Prostate gland (tissue), 2 donors: ENCODE results near the gene EMP1.

Experiments used
- POLR2A ChIP-seq: fragments of 450-650 bp; IDR thresholded peaks from one replicate; pipeline ENCODE4 v1.6.1; 2016; ENCODE audit warnings: antibody characterized with exemption, mild to moderate bottlenecking
- TF ChIP-seq, protein P1 (sequence below), 4 experiments: fragments of 200-600 bp in 2 of 4; fragments of 450-650 bp in 2 of 4; sonication (generic) in 2 of 4; IDR thresholded peaks; 1 replicate in 3 of 4; 2 replicates in 1 of 4; pipeline ENCODE4 v1.5.1; 2016 to 2019; ENCODE audit warnings: antibody characterized with exemption in 4 of 4, mild to moderate bottlenecking in 2 of 4, moderate library complexity in 2 of 4

DNA sequence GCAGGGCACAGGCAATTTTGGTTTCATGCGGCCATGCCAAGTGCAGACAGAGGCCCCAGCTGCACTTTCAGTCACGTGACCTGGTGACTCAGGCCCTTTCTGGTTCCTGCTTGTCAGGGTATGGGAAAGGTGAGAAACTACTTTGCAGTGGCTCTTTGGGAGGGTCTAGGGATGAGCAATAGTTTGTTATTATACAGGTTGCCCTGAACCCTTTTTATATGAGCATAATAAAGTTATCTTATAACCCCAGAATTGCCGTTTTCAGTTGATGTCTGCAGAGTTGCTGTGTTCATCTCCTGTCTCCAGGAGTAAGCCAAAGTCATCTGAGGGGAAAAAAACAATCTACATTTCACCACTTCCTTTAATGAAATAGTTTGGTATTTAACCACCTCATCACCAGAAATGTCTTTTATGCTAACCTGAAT lies 30.9 kb upstream of the EMP1 start:
- TF ChIP-seq, protein P1, sequence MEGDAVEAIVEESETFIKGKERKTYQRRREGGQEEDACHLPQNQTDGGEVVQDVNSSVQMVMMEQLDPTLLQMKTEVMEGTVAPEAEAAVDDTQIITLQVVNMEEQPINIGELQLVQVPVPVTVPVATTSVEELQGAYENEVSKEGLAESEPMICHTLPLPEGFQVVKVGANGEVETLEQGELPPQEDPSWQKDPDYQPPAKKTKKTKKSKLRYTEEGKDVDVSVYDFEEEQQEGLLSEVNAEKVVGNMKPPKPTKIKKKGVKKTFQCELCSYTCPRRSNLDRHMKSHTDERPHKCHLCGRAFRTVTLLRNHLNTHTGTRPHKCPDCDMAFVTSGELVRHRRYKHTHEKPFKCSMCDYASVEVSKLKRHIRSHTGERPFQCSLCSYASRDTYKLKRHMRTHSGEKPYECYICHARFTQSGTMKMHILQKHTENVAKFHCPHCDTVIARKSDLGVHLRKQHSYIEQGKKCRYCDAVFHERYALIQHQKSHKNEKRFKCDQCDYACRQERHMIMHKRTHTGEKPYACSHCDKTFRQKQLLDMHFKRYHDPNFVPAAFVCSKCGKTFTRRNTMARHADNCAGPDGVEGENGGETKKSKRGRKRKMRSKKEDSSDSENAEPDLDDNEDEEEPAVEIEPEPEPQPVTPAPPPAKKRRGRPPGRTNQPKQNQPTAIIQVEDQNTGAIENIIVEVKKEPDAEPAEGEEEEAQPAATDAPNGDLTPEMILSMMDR (IDR thresholded peaks at IDR 0.05), result no peak
- TF ChIP-seq POLR2A, result no peak
